Activated CD8-positive, alpha-beta memory T cell treated with anti-CD3 and anti-CD28 coated beads for 36 hours (primary cell): Measurements from ENCODE around the gene TNXB. TPM values are rescaled to one million over a fixed set of nuclear protein-coding genes. Genes with fewer than 3 reads are reported as not detected.
"Not testable (repeated sequence)": the region's sequence is repeated elsewhere in the genome, so short reads cannot be mapped to it uniquely, and the experiment has no call there.

Experiments
- CTCF ChIA-PET: fragments of 350-600 bp; sonication (Branson Sonifier 250); formaldehyde crosslinking; loops from one replicate; lab custom pipeline; 2021; ENCODE audit warnings: antibody characterized with exemption; lab: Charles Lee
- POLR2A ChIA-PET: fragments of 350-600 bp; sonication (Branson Sonifier 250); formaldehyde crosslinking; loops from one replicate; lab custom pipeline; 2021; ENCODE audit warnings: antibody characterized with exemption; lab: Charles Lee
- total RNA-seq, 2 experiments: library from RNA; stranded (reverse); gene quantifications; one replicate each; pipeline ENCODE4 v1.2.3, GENCODE V29; 2021

Gene TNXB
- total RNA-seq, 2 experiments from 2014 or later = 1.1 to 1.3 TPM

DNA sequence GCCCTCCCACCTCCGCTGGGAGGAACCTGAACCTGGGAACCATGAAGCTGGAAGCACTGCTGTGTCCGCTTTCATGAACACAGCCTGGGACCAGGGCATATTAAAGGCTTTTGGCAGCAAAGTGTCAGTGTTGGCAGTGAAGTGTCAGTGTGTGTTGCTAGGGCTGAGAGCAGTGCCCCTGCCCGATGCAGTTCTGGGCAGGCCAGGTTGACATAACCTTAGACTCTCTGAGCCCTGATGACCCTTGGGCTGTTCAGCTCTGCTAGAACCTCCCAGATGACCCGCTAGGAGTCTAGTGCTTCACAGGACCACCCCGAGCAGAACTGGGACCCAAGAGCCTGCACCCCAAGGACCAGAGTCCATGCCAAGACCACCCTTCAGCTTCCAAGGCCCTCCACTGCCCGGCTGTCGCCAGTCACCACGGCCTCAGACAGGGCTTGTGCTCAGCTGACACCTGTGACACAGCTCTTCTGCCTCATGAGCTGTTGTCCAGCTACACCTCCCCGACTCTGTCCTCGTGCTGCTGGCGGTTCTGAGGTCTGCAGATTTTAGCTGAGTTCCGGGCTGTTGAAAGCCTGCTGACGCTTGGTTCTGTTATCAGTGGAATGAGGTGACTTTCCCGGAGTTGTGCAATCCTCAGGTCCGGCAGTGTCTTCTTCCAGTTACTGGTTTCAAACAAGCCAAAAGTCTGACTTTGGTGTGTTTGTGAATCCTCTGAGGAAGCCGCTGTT, 73.7 kb downstream of the TNXB start:
- POLR2A ChIA-PET, CTCF ChIA-PET: not testable (repeated sequence)

DNA sequence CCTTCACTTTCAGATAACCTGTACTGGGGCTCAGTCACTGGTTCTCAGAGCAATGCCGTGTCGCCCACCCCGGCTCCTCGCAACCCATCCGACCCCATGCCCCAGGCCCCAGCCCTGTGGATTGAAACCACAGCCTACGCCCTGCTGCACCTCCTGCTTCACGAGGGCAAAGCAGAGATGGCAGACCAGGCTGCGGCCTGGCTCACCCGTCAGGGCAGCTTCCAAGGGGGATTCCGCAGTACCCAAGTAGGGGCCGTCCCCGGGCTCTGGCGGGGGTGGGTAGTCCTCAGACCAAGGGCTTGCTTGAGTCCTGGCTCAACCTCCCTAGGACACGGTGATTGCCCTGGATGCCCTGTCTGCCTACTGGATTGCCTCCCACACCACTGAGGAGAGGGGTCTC, 79.6 kb downstream of the TNXB start:
- CTCF ChIA-PET, POLR2A ChIA-PET: not testable (repeated sequence)

DNA sequence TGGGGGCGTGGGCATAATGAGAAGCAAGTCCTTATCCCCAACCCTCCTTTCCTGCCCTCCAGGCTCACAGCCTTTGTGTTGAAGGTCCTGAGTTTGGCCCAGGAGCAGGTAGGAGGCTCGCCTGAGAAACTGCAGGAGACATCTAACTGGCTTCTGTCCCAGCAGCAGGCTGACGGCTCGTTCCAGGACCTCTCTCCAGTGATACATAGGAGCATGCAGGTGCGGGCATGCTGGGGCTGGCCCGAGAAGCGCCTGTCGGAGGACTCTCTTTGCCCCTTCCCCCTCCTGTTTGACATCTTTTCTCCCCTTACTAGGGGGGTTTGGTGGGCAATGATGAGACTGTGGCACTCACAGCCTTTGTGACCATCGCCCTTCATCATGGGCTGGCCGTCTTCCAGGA, 80.5 kb downstream of the TNXB start:
- CTCF ChIA-PET, POLR2A ChIA-PET: not testable (repeated sequence)

DNA sequence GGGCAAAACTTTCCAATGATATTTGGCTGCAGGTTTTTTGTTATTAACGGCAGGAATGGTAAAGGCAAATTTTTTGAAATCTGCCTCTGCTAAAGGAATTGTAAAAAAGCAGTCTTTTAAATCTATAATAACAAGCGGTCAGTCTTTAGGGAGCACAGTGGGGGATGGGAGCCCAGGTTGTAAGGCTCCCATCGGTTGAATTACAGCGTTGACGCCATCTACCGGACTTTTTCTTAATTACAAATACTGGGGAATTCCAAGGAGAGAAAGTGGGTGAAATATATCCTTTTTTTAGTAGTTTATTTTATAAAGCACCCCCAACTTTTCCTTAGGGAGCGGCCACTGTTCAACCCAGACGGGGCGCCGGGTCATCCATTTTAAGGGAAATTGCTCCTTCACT, 87.0 kb downstream of the TNXB start:
- POLR2A ChIA-PET, CTCF ChIA-PET: not testable (repeated sequence)

DNA sequence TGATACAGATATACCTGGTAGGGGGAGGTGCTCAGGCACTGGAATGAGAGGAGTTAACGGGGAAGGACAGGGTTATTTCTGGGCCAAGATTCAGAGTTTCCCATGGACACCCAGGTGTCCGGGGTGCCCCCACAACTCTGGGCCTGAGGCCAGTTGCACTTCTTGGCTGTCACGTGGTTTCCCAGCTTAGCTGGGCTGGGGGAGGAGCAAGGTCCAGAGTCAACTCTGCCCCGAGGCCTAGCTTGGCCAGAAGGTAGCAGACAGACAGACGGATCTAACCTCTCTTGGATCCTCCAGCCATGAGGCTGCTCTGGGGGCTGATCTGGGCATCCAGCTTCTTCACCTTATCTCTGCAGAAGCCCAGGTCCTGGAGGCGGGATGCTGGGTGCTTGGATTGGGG, 94.6 kb downstream of the TNXB start, which contains the start of gene C4B:
Gene C4B (plus strand): TSS at position 249 of the 400 bp plus-strand sequence. CDS start 51 bp downstream, at position 300.
- POLR2A ChIA-PET, CTCF ChIA-PET: not testable (repeated sequence)

DNA sequence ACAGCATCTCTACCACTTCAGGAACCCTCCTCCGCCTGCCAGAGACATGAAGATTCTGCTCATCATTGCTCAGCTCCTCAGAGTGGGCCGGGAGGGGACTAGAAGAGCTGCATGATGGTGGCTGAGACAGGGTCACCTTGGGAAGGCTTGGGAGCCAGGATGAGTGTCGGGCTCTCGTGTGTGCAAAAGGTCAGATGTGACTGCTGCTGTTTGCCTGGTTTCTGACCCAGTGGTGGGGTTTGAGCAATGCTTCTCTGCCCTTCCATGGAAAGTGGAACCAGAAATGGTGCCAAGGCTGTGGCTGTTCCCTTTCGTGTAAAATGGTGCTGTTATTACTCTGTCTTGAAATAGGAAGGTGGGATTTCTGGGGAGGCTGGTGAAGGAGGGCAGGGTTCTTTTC, 95.4 kb downstream of the TNXB start:
- CTCF ChIA-PET, POLR2A ChIA-PET: not testable (repeated sequence)

DNA sequence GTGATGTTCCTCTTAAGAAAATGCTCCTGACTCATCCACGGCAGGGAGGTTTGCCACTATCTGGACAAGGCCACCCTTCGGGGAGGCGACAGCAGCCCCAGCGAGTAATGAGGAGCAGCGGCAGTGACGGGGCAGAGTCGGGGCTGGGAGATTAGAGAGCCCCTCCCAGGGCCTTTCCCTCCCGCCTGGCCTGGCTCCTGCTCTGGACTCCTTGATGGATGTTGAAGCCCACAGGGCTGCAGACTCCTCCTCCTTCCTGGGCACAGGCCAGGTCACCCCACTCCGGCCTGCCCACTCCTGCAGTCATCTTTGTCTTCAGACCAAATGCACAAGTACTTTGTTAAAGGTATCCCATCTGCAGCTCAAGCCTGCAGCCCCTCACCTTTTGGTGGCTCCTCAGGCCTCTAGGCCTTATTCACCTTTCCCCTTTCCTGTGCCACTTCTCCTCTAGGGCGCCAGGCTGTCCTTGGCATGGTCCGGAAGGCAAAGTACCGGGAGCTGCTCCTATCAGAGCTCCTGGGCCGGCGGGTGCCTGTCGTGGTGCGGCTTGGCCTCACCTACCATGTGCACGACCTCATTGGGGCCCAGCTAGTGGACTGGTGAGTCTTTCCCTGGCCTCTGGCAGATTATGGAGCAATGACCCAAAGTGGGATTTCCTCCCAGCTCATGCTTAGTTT, 96.1 kb downstream of the TNXB start:
- CTCF ChIA-PET, POLR2A ChIA-PET: not testable (repeated sequence)

DNA sequence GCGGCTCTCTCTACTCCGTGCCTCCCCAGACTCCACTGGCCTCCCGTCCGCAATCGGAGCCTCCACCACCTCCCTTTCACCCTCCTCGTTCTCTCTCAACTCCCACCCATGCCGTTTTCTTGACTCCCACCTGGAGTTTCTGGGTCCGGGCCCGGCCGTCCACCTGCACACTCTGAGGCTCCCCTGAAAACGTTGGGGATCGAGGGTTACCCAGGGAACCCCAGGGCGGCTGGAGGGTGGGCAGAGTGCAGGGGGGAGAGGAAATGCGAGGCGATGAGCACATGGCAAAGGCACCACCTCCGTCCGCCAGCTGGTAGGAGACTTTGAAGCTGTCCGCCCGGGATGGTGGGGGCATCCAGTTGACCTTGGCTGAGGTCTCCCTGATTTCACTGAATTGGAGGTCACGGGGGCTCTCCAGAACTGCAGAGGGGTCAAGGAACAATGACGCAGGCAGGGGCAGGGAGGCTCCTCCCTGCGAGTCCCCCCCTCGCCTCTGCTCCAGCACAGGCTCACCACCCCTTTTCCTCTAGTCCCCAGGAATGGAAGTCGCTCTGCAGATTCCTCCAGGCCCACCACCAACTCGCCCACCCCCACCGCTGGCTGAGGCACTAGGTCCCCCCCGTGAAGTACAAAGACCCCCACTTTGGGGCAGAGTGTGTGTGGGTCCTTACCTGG, 98.1 kb downstream of the TNXB start:
- CTCF ChIA-PET, POLR2A ChIA-PET: not testable (repeated sequence)

DNA sequence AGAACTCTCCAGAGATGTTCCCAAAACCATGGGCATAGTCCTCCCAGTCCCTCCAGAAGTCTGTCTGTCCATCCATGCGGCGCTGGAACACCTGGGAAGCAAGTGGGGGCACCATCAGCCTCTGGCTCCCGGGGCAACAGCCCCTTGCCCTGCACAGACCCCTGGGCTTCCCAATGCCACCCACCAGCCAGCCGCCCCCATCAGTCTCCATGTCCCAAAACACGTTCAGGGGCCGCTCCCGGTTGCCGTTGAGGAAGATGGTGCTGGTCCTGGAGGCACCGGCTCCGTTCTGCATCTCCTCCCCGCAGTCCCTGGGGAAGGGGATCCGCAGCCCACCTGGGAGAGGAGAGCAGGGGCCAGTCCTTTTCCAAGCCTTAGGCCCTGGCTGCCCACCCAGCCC, 99.6 kb downstream of the TNXB start:
- POLR2A ChIA-PET, CTCF ChIA-PET: not testable (repeated sequence)

DNA sequence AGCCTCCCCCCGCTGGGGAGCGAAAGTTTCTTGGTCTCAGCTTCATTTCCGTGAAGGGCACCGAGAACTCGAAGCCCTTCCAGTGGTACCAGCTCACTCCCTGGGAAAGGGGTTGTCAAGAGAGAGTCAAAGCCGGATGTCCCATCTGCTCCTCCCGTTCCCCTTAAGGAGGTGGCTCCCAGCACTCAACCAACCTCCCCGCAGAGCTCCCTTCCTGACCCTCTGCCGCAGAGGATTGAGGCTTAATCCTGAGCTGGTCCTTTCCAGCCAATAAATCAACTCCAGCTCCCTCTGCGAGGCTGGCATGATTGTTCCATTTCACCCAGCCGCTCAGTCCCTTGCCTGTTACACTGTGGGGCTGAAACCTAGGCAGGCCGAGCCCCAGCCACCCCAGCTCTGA, 100.5 kb downstream of the TNXB start:
- CTCF ChIA-PET, POLR2A ChIA-PET: not testable (repeated sequence)

DNA sequence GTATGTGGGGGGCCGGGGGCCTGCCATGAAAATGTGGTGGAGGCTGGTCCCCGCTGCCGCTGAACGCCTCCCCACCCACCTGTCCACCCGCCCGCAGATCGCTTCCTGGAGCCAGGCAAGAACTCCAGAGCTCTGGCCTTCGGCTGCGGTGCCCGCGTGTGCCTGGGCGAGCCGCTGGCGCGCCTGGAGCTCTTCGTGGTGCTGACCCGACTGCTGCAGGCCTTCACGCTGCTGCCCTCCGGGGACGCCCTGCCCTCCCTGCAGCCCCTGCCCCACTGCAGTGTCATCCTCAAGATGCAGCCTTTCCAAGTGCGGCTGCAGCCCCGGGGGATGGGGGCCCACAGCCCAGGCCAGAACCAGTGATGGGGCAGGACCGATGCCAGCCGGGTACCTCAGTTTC, 101.1 kb downstream of the TNXB start:
- CTCF ChIA-PET, POLR2A ChIA-PET: not testable (repeated sequence)

DNA sequence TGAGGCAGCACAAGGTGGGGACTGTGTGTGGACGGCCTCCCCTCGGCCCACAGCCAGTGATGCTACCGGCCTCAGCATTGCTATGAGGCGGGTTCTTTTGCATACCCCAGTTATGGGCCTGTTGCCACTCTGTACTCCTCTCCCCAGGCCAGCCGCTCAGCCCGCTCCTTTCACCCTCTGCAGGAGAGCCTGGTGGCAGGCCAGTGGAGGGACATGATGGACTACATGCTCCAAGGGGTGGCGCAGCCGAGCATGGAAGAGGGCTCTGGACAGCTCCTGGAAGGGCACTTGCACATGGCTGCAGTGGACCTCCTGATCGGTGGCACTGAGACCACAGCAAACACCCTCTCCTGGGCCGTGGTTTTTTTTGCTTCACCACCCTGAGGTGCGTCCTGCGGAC, 102.1 kb downstream of the TNXB start:
- POLR2A ChIA-PET, CTCF ChIA-PET: not testable (repeated sequence)

DNA sequence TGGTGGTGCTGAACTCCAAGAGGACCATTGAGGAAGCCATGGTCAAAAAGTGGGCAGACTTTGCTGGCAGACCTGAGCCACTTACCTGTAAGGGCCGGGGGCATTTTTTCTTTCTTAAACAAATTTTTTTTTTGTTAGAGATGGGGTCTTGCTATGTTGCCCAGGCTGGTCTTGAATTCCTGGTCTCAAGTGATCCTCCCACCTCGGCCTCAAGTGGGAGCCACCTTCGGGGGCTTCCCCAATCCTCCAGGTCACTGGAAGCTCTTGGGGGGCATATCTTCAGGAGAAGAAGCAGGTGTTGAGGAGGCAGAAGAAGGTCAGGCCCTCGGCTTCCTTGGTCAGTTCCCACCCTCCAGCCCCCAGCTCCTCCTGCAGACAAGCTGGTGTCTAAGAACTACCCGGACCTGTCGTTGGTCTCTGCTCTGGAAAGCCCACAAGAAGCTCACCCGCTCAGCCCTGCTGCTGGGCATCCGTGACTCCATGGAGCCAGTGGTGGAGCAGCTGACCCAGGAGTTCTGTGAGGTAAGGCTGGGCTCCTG, 103.1 kb downstream of the TNXB start:
- CTCF ChIA-PET, POLR2A ChIA-PET: not testable (repeated sequence)

DNA sequence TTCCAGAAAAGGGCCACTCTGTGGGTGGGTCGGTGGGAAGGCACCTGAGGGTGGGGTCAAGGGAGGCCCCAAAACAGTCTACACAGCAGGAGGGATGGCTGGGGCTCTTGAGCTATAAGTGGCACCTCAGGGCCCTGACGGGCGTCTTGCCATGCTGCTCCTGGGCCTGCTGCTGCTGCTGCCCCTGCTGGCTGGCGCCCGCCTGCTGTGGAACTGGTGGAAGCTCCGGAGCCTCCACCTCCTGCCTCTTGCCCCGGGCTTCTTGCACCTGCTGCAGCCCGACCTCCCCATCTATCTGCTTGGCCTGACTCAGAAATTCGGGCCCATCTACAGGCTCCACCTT, 103.6 kb downstream of the TNXB start:
- POLR2A ChIA-PET, CTCF ChIA-PET: not testable (repeated sequence)

DNA sequence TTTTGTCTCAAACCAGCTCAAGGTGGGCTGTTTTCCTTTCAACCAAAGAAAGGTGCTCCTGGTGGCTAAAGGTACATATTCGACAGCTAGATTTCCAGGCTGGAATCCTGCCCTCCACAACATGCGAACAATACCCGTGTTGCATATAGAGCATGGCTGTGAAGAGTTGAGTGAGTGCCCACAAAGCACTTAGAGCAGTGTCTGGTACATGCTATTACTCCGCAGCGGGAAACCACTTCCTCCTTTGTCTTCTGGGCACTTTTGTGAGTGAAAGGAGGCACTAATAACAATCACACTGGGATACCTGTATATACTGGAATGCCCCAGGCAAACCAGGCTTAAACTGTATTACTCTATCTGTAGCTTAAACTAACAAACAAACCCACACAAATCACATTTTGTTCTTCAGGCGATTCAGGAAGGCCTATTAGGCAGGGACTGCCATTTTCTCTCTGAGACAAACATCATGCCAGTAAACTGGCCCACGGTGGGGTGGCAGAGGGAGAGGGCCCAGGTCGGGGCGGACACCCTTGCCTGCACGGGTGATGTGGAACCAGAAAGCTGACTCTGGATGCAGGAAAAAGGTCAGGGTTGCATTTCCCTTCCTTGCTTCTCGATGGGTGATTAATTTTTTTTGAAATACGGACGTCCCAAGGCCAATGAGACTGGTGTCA, 104.1 kb downstream of the TNXB start:
- POLR2A ChIA-PET, CTCF ChIA-PET: not testable (repeated sequence)

DNA sequence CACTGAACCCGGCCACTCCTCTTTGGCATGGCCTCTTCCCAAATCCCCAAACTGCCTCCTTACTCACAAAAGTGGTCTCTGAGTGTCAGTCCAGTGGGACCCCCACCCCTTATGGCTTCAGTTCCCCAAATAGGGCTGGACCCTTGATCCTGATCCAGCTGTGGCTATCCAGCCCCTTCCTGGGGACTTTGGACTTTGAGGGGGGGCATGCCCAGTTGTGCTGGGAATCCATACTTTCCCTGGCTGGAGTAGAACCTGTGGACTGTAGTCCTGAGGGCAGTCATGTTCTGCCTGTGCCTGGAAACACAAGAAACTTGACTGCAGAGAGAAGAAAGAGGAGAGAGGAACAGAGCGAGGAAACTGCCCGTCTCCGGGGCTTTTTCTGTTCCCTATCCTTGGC, 104.7 kb downstream of the TNXB start:
- POLR2A ChIA-PET, CTCF ChIA-PET: not testable (repeated sequence)

DNA sequence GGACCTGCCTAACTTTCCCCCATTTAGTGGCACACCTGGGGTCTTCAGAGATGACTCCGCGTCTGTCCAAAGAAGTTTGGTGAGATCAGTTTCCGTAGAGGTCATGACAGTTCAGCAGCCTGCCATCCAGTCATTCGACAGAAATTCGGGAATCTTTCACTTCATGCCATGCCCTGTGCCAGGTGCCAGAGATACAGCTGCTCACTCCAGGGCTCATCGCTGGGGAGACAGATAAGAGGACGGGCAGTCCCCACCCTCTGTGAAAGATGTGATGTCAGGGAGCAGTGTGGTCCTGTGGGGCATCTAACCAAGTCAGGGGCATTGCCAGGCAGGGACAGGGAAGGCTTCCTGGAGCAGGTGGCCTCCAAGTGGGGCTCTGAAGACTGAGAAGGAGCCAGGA, 105.8 kb downstream of the TNXB start:
- POLR2A ChIA-PET, CTCF ChIA-PET: not testable (repeated sequence)

DNA sequence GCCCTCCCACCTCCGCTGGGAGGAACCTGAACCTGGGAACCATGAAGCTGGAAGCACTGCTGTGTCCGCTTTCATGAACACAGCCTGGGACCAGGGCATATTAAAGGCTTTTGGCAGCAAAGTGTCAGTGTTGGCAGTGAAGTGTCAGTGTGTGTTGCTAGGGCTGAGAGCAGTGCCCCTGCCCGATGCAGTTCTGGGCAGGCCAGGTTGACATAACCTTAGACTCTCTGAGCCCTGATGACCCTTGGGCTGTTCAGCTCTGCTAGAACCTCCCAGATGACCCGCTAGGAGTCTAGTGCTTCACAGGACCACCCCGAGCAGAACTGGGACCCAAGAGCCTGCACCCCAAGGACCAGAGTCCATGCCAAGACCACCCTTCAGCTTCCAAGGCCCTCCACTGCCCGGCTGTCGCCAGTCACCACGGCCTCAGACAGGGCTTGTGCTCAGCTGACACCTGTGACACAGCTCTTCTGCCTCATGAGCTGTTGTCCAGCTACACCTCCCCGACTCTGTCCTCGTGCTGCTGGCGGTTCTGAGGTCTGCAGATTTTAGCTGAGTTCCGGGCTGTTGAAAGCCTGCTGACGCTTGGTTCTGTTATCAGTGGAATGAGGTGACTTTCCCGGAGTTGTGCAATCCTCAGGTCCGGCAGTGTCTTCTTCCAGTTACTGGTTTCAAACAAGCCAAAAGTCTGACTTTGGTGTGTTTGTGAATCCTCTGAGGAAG, 106.4 kb downstream of the TNXB start:
- CTCF ChIA-PET = not testable (repeated sequence)

DNA sequence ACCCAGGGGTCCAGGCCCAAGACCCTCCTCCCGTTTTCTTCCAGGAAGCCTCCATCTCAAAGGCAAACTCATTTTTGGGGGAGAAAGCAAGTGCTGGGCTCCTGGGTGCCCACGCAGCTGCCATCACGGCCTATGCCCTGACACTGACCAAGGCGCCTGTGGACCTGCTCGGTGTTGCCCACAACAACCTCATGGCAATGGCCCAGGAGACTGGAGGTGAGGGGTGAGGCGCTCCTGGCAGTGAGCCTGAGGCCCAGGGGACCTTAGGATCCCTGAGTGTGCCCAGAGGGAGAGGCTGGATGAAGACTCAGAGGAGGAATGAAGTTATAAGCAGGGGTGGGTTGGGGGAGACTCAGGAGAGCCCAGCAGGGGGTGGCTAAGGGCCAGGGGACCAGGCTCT, 112.8 kb downstream of the TNXB start:
- POLR2A ChIA-PET, CTCF ChIA-PET: not testable (repeated sequence)

More for the DNA sequence above, 106.4 kb downstream of the TNXB start:
- POLR2A ChIA-PET = not testable (repeated sequence)
